Measurements from ENCODE around the gene C10orf90. TPM values are rescaled to one million over a fixed set of nuclear protein-coding genes. Genes with fewer than 3 reads are reported as not detected.

C10orf90 gene, protein sequence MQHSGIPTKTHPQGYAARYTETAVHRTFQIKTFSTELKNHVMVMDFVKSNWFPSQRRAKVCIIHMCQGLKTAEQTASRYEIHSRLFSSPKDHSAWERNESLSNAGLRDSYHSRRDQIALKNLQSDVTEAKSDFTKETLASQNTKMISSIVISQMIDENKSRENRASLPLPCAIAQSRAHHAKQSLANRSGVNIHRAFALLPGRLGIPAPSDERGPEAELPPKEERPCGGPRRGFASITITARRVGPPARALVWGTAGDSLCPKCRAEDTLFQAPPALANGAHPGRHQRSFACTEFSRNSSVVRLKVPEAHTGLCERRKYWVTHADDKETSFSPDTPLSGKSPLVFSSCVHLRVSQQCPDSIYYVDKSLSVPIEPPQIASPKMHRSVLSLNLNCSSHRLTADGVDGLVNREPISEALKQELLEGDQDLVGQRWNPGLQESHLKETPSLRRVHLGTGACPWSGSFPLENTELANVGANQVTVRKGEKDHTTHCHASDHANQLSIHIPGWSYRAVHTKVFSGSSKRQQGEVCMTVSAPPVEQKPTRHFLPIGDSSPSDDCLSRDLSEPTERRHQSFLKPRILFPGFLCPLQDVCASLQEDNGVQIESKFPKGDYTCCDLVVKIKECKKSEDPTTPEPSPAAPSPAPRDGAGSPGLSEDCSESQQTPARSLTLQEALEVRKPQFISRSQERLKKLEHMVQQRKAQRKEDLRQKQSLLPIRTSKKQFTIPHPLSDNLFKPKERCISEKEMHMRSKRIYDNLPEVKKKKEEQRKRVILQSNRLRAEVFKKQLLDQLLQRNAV
- under 0.01 TPM in 2 replicates for total RNA-seq

DNA sequence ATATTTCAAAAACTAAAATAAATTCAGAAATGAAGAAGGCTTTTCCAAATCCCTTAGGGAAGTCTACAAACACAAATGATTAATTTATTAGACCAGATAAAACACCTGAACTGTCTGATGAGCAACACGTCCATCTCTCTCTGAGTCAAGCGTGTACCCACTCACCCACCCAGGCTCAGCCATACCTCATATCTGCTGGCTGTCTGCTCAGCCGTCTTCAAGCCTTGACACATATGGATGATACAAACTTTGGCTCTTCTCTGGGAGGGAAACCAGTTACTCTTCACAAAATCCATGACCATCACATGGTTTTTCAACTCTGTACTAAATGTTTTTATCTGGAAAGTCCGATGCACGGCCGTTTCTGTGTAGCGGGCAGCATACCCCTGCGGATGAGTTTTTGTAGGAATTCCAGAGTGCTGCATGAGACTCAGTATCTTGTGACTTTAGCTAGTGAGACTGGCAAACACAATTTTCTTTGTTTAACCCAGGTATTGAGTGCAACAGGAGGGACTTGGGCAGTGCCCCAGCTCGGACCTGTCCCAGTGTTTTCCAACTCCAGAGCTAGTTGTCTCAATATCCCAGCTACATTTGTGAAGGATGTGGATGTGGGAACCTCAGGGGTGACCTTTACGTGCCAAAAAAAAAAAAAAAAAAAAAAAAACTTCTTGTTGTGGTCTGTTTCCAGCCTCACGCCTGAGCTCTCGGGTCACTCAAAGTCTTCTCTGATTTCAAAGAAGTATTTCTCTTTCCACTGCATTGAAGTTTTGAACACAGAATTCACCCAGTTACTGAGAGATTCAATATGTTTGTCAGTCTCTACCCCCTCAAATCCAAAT lies at the start of gene C10orf90:
TSS of gene C10orf90 (minus strand) at position 638 of the 839 bp plus-strand sequence. CDS start at position 425, 213 bp downstream.

DNA sequence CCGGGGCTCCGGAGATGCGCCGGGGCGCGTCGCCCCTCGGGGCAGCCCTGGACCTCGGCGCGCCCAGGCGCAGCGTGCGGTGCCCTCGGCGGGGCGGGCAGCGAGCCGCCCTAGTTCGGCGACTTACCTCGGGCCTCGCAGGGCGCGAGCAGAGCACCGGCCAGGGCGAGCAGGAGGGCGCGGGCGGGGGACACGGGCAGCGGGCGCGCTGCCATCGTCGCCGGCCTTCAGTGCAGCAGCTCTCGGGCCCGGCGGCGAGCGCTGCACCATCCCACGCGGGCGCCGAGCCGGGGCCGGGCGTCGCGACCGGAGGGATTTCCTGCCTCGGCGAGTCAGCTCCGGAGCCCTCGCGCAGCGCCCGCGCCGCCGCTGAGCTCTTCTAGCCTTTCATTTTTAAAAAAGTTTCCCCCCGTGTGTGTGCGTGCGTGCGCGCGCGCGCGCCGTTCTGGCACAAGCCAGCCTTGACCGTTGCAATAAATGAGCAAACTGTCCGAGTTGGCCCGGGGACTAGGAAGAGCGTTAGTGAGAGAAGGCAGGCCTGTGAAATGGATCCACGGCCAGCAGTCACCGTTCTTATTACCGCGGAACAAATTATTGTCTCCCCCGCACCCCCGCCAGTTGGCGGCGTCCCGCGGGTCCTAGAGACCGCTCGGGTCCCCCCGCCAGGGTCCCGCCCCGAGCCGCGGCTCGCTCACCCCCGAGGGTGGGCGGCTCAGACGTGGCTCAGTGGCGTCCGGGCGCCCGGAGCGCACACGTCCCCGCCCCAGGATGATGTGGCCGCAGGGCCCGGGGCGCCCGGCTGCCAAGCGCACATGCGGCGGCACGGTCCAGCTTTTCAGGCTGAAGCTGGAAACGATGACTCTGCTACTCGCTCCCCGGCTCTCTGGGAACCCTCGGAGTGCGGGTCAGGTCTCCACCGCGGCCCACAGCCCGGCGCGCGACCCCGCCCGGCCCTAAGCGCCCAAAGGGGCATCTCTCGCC lies 282.3 kb downstream of the C10orf90 start, which contains the start of gene ADAM12:
TSS of gene ADAM12 (minus strand) at position 547 of the 981 bp plus-strand sequence. CDS start at position 215, 332 bp downstream.

Other genes starting within 250 kb of the C10orf90 start
- 84.2 and 98.5 TPM in 2 replicates for gene DOCK1, start 234.7 kb upstream of the C10orf90 start, total RNA-seq

Data from smooth muscle cell of bladder (primary cell).